Neural progenitor cell (in vitro differentiated cells): ENCODE measurements around the gene SOWAHD. TPM values are rescaled to one million over a fixed set of nuclear protein-coding genes. Genes with fewer than 3 reads are reported as not detected.
A peak's percentile ranks its signal among the peaks of the same experiment; 100 is the strongest.

Experiments used
- DNase-seq: peaks from one replicate; pipeline ENCODE4 v3.0.0-alpha.2; 2016; ENCODE audit warnings: low spot score
- H2AFZ ChIP-seq: fragments of 200-600 bp; sonication (generic); replicated peaks from 2 replicates; pipeline ENCODE4 v1.6.1; 2016; ENCODE audit warnings: antibody characterized with exemption
- H3F3A ChIP-seq: fragments of 200-600 bp; sonication (generic); 2 replicates; pipeline ENCODE4 v1.6.1; 2016; ENCODE audit warnings: antibody characterized with exemption, low read depth
- H3K27ac ChIP-seq: fragments of 200-600 bp; sonication (generic); 2 replicates; pipeline ENCODE4 v1.5.1; 2016; ENCODE audit warnings: mild to moderate bottlenecking
- H3K27me3 ChIP-seq: fragments of 200-600 bp; sonication (generic); 2 replicates; pipeline ENCODE4 v1.6.1; 2016; ENCODE audit warnings: mild to moderate bottlenecking, moderate library complexity
- H3K36me3 ChIP-seq: fragments of 200-600 bp; sonication (generic); 2 replicates; pipeline ENCODE4 v1.5.1; 2016
- H3K4me1 ChIP-seq: fragments of 200-600 bp; sonication (generic); 2 replicates; pipeline ENCODE4 v1.6.1; 2016; ENCODE audit warnings: mixed run types
- H3K4me2 ChIP-seq: fragments of 200-600 bp; sonication (generic); 2 replicates; pipeline ENCODE4 v1.6.1; 2016
- H3K4me3 ChIP-seq: fragments of 200-600 bp; sonication (generic); 2 replicates; pipeline ENCODE4 v1.5.1; 2016
- H3K79me2 ChIP-seq: fragments of 200-600 bp; sonication (generic); 2 replicates; pipeline ENCODE4 v1.6.1; 2016; ENCODE audit warnings: low read depth
- H3K9ac ChIP-seq: fragments of 200-600 bp; sonication (generic); 2 replicates; pipeline ENCODE4 v1.6.1; 2016
- H3K9me3 ChIP-seq: fragments of 200-600 bp; sonication (generic); 2 replicates; pipeline ENCODE4 v1.5.1; 2016; ENCODE audit warnings: low read depth
- H4K20me1 ChIP-seq: fragments of 200-600 bp; sonication (generic); 2 replicates; pipeline ENCODE4 v1.6.1; 2016; ENCODE audit warnings: low read depth
- H3K27ac Mint-ChIP-seq: 3 replicates; pipeline ENCODE4 v1.8.0; 2021; ENCODE audit warnings: mixed read lengths
- H3K27me3 Mint-ChIP-seq: 2 replicates; pipeline ENCODE4 v1.8.0; 2022; ENCODE audit warnings: low read depth, mild to moderate bottlenecking, inconsistent platforms, moderate library complexity, mixed read lengths; ENCODE audit not compliant: insufficient read depth
- H3K36me3 Mint-ChIP-seq: 3 replicates; pipeline ENCODE4 v1.8.0; 2021; ENCODE audit warnings: mixed read lengths
- H3K4me1 Mint-ChIP-seq: 3 replicates; pipeline ENCODE4 v1.8.0; 2021; ENCODE audit warnings: mixed read lengths
- H3K4me3 Mint-ChIP-seq: 3 replicates; pipeline ENCODE4 v1.8.0; 2021; ENCODE audit warnings: mild to moderate bottlenecking, moderate library complexity, mixed read lengths
- H3K9me3 Mint-ChIP-seq: 3 replicates; pipeline ENCODE4 v1.8.0; 2020; ENCODE audit warnings: mixed read lengths
- CTCF ChIP-seq: fragments of 200-600 bp; sonication (generic); IDR thresholded peaks from 2 replicates; pipeline ENCODE4 v1.5.1; 2017; ENCODE audit warnings: antibody characterized with exemption, mild to moderate bottlenecking
- EZH2 ChIP-seq: fragments of 200-600 bp; sonication (generic); IDR thresholded peaks from 2 replicates; pipeline ENCODE4 v1.6.1; 2017; ENCODE audit warnings: antibody characterized with exemption, mild to moderate bottlenecking, moderate library complexity
- EZH2phosphoT487 ChIP-seq: fragments of 200-600 bp; sonication (generic); IDR thresholded peaks from 2 replicates; pipeline ENCODE4 v1.6.1; 2017; ENCODE audit warnings: antibody characterized with exemption
- total RNA-seq: library from RNA; depleted of rRNA; stranded (reverse); fragments of >200 nt; gene quantifications from 2 replicates; pipeline ENCODE4 v1.2.3, GENCODE V29; 2015; ENCODE audit warnings: low replicate concordance

Gene SOWAHD
- total RNA-seq, 1 donor from 2014 or later: not detected

GRCh38 chrX:119759248-119759766 is 919 bp downstream of the SOWAHD start:
- peak overlapping the region; percentile 53 for H3K4me3 ChIP-seq

GRCh38 chrX:119760026-119760877 is 1.9 kb downstream of the SOWAHD start:
- no peak overlapping the region for H3K4me3 Mint-ChIP-seq
- Histone ChIP-seq H3K27ac (no peak overlapping the region), H2AFZ (no peak overlapping the region), H3K9ac (no peak overlapping the region), H3K4me3 (no peak overlapping the region), H3K9me3 (no peaks in the 10 kb centered on the region), H3K4me1 (no peaks in the 10 kb centered on the region), H4K20me1 (no peaks in the 10 kb centered on the region), H3F3A (peaks cover 6% of the 10 kb centered on the region), H3K36me3 (no peaks in the 10 kb centered on the region), H3K27me3 (peaks cover 58% of the 10 kb centered on the region), H3K4me2 (no peak overlapping the region), H3K79me2 (no peaks in the 10 kb centered on the region)
- no peak for TF ChIP-seq CTCF
- no peak for TF ChIP-seq EZH2phosphoT487
- H3K27me3 Mint-ChIP-seq: peaks cover 9% of the 10 kb centered on the region
- peaks cover 18% of the 10 kb centered on the region for H3K9me3 Mint-ChIP-seq
- DNase-seq: no peak
- H3K36me3 Mint-ChIP-seq: no peaks in the 10 kb centered on the region
- H3K4me1 Mint-ChIP-seq: peaks cover 19% of the 10 kb centered on the region
- H3K27ac Mint-ChIP-seq: no peak overlapping the region

More at GRCh38 chrX:119759248-119759766, 919 bp downstream of the SOWAHD start:
- H3K9me3 ChIP-seq: no peaks in the 10 kb centered on the region
- no peaks in the 10 kb centered on the region for H3K36me3 ChIP-seq
- Mint-ChIP-seq H3K27me3 (peaks cover 9% of the 10 kb centered on the region), H3K36me3 (no peaks in the 10 kb centered on the region), H3K4me3 (peak overlapping the region; percentile 62), H3K27ac (no peak overlapping the region), H3K9me3 (peaks cover 19% of the 10 kb centered on the region), H3K4me1 (peaks cover 19% of the 10 kb centered on the region)
- peak; percentile 27 for DNase-seq
- no peak overlapping the region for H3K9ac ChIP-seq
- H3K27ac ChIP-seq: no peak overlapping the region
- H2AFZ ChIP-seq: no peak overlapping the region
- no peaks in the 10 kb centered on the region for H4K20me1 ChIP-seq
- peaks cover 6% of the 10 kb centered on the region for H3F3A ChIP-seq
- H3K79me2 ChIP-seq: no peaks in the 10 kb centered on the region
- TF ChIP-seq EZH2phosphoT487 (peak; percentile 91), EZH2 (peak; percentile 91), CTCF (peak; percentile 4)
- peak overlapping the region; percentile 75 for H3K4me2 ChIP-seq
- H3K4me1 ChIP-seq: no peaks in the 10 kb centered on the region
- peaks cover 58% of the 10 kb centered on the region for H3K27me3 ChIP-seq

- no peak overlapping the region for H3K4me2 ChIP-seq
- no peak overlapping the region for H3K9ac ChIP-seq
- DNase-seq: no peak
- H3K4me3 ChIP-seq: no peak overlapping the region
- H3F3A ChIP-seq: peaks cover 2% of the 10 kb centered on the region
- H3K9me3 ChIP-seq: no peaks in the 10 kb centered on the region
- H3K79me2 ChIP-seq: no peaks in the 10 kb centered on the region
- H3K9me3 Mint-ChIP-seq: peaks cover 17% of the 10 kb centered on the region
- no peaks in the 10 kb centered on the region for H3K4me1 ChIP-seq
- H4K20me1 ChIP-seq: no peaks in the 10 kb centered on the region
- no peak for TF ChIP-seq EZH2phosphoT487
- no peak for TF ChIP-seq CTCF
- TF ChIP-seq EZH2: no peak
- peaks cover 11% of the 10 kb centered on the region for H3K27me3 Mint-ChIP-seq
- H3K4me3 Mint-ChIP-seq: no peak overlapping the region
- no peak overlapping the region for H3K27ac ChIP-seq
- H3K36me3 ChIP-seq: no peaks in the 10 kb centered on the region
- H2AFZ ChIP-seq: no peak overlapping the region
- no peaks in the 10 kb centered on the region for H3K36me3 Mint-ChIP-seq
- H3K27ac Mint-ChIP-seq: no peak overlapping the region
- peaks cover 5% of the 10 kb centered on the region for H3K4me1 Mint-ChIP-seq
- H3K27me3 ChIP-seq: peaks cover 34% of the 10 kb centered on the region
These were observed 4.3 kb downstream of the SOWAHD start for GRCh38 chrX:119762718-119763117.
